GM21526 (cell line): ENCODE data around the gene MRGPRE.

Source experiments
- ATAC-seq: cut with Tn5 transposase; IDR thresholded peaks from one replicate; pipeline ENCODE4 v1.9.1; 2021; ENCODE audit warnings: moderate library complexity; ENCODE audit not compliant: unreplicated experiment, low FRiP score

Gene MRGPRE

GRCh38 chr11:3227568-3228444, 4.4 kb downstream of the MRGPRE start:
- ATAC-seq: no peak

DNA sequence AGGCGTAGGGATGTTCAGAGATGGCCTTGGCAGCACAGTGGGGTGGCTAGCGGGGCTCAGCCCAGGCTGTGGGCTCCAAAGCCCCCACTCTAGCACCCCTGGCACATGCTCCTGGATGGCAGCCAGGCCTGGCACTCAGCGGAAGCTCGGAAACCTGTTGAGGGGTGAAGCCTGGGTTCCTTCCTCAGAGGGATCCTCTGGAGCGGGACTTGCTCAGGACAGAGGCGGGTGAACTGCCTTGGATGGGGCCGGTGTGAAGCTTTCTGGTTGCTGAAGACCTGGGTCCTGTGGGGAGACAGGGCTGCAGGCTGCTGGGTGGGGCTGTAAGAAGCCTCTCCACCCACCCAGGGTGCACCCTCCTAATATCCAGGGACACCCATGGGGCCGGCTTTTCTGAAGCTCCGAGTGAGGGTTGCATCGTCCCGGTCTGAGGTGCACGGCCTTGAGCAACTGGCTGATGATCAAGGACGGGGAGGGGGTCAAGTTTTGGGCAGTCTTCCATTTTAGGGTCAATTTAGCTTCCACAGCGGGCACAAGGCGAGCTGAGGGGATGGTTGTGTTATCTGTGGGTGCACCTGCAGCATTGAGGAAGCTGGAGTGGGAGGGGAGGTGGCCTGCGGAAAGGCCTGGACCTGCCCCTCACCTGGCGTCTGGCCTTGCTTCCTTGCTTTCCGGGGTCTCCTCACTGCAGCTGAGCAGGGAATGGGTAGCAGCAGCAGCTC, 5.2 kb downstream of the MRGPRE start:
- ATAC-seq: no peak

DNA sequence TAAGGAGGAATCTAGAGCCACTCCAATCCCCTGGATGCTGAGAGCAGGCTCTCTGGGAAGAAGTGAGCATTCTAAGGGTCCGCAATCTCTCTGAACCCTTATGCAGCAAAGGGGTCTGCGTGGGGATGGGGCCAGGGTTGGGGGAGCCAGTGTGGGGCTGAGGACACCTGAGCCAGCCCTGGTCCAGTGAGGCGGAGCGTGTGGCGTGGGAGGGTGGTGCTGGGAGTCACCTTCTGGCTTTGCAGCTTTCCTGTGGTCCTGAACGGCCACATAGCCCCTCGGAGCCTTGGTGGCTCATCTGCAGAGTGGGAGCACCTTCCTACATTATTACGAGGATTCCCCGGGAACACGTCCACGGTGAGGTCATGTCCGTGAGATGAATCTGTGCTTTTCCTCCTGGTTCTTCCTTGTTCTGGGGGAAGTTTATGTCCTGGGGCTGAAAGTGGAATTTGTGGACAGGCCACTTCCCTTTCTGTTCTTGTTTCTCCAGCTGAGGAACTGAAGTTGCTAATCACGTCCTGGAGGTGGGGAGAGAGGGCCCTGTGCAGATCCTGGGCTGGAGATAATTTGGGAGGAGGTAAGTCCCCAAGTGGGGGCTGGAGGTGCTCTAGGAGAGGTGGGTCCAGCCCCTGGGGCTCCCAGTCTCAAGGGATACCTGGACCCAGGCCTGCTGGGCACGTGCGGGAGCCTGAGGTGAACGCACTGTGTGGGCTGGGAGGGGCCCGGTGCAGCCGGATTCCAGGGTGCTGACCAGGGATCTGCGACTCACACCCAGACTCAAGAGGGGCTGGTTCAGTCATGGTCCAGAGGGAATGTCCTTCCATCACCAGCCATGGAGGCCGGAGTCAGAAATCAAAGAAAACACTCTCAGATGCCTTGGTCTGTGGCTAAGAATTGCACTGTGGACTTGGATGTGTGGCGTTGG, 6.1 kb downstream of the MRGPRE start:
- ATAC-seq: no peak

DNA sequence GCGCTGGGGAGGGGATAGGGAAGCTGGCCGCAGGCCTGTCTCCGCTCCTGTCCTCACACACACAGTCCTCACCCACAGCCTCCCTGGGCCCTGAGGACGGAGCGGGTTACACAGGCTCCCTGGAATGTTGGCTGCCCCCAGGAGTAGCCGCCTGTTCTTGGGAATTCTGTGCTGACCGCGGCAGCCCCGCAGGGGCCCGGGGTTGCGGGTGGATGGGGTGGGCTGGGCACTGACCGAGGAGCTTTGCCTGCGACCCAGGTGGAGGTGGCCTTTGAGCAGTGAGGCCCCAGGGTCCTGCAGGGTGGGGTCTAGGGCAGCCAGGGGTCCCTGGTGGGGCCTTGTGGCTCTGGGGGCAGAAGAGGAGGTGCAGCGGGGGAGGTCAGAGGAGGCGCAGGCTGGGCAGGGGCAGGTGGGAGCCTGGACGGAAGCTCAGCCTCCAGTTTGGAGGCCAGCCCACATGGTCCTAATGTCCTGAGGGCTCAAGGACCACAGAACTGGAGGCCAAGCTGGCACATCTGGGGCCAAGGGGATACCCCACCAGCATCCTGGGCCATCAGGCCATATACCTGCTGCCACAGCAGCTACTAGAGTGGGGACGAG, 7.0 kb downstream of the MRGPRE start:
- no peak for ATAC-seq

DNA sequence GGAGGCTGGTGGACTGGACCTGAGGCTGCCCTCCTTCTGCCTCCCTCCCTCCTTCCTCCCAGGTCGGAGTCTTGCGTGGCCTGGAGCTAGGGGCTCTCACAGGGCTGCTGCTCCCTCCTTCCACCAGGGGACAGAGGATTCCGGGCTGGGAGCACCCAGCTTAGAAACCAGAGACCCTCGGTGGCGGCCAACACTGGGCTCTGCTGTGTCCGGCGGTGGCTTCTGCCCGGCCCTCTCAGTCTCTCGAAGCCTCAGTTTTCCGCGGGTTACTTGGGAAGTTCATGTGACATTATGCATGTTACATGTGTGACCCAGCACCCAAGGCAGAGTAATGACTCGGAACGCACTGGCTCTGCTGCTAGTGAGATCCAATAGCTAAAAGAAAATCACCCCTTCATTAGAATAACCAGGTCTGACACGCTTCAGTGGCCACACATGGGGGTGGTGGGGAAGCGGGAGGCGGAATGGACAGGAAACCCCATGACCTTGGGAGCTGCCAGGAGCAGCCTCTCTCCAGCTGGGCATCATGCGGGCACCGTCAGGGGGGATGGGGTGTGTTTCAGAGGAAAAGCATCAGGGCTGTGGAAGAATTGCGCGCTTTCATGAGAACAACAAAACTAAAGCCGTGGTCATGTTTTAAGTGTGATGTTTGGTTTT, 7.7 kb downstream of the MRGPRE start:
- ATAC-seq: no peak

- no peak for ATAC-seq
Observed at GRCh38 chr11:3223932-3224381, 8.3 kb downstream of the MRGPRE start.

DNA sequence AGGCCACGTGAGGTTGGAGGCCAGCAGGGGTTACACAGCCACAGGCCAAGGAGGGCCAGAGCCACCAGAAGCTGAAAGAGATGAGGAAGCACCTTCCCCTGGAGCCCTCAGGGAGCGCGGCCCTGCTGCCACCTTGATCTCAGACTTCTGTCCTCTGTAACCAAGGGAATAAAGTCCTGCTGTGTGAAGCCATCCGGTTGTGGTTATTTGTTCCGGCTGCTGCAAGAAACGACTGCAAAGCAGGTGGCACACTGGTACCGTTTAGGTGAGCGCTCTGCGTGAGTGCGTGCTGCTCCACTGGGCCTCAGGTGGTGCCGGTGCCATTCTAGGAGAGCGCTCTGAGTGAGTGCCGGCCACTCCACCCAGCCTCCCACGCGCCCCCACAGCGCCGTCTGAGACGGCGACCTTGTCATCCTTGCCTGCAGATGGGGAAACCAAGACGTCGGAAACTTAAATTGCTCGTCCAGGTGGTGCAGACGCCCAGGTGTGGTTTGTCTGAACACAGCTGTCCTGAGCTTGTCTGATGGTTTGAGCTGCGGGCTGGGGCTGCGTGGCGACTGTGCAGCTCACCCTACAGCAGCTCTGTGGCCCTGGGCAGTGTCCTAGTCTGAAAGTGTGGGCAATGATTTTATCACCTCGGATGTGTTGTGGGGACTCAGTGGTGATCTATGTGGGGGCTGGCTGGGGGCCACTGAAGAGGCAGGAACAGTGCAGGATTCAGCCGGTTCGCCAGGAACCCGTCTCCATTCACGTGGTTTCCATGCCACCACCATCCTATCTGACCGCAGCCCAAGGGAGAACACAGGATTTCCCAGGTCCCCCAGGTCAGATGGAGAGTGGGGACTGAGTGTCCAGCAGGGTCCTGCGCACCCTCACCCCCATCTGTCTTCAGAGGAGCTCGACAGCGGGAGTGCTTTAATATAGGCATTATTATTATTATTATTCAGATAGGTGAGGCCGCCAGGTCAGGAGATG, 9.0 kb downstream of the MRGPRE start:
- ATAC-seq: no peak

DNA sequence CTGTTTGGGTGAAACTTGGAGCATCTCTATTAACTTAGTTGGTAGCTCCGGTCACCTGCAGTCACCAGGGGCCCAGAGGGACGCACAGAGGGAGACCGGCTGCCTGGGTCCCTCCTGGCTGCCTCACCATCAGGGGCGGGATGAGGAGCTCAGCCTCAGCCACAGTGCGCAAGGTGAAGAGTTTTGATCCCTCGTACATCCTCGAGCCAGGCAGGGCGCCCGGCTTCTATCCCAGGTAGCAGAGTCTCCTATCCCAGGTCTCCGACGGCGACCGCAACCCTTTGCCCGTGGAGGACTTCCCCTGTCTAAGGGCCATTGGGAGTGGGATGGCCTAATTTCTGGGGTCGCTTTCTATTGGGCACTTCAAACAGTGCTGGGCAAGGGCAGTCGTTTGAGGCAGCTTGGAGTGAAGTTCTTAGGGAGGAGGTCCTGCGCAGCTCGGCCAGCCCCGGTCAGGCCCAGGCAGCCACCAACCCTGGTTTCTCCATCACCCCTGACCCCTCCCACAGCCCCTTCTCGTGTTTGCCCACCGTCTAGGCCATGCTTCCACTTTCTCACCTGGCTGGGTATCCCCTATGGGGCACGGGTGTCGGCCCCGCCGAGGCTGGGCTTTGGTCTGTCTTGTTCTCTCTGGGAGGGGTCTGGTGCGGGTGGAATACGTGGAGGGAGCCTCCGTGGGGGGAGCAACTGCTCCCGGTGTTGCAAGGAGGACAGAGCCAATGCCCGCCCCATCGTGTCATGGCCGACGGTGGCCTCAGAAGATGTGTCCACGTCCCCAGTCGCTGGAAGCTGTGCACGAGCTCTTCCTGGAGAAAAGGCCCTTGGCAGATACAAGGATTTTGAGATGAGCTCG, 10.0 kb downstream of the MRGPRE start:
- no peak for ATAC-seq

DNA sequence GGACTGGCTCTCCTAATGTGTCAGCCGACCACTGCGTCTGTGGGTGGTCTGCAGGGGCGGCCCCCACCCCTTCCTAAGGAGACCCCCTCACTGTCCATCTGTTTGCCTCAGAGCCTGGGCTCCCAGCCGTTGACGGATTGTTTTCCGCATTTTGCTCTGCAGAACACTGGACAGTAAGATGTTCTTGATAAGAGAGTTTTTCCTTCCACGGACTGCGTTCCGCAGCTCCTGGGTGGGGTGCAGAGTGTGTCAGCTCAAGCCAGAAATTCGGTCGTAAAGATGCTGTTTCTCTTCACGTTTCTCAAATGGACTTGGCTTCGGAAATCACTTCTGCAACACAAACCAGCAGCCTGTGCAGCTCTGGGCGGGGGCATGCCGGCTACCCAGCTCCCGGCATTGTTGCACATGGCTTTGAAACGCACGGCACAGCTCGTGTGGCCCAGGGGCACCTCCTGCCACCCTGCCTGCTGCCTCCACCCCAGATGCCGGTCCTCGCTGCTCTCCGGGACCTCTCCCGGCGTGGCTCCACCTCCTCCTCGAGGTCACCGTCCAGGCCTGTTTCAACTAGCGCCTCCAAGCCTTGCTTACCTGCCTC, 10.7 kb downstream of the MRGPRE start:
- no peak for ATAC-seq

DNA sequence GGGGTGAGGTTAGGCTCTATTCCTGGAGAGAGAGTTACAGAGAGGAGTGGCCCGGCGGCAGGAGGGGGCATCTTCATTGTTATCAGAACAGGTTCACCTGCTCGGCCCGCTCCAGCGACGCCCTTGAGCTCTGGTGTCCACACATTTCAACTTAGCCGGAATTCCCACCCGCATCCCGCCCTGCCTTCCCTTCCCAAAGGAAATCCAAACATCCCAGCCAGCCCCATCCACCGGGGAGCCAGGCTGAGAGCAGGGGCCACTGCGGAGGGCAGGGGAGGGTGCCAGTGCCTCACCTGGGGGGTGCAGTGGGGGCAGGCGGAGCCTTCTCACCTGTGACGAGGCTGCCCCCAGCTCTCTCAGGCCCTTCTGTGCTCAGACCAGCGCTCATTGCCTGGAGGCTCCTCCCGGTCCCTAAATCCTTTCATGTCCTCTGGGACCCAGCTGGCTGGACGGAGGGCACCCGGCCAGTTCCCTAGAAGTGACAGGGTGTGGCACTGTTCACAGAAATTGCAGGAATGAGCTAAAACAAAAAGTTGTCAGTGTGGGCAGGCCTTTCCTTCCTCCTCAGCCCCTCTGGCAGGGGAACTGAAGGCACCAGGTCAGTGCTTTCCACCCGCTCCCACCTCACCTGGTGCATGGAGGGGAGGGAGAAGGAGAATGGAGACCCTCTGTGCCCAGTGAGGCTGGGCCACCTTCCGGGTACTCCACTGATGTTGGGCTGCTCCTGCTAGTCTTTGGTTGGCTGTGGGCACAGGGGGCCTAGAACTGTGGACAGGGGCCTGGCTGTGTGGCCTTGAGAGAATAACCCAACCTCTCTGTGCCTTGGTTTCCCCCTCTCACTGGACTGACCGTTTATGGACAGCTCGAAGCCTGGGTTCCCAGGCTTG, 11.5 kb downstream of the MRGPRE start:
- ATAC-seq: no peak

DNA sequence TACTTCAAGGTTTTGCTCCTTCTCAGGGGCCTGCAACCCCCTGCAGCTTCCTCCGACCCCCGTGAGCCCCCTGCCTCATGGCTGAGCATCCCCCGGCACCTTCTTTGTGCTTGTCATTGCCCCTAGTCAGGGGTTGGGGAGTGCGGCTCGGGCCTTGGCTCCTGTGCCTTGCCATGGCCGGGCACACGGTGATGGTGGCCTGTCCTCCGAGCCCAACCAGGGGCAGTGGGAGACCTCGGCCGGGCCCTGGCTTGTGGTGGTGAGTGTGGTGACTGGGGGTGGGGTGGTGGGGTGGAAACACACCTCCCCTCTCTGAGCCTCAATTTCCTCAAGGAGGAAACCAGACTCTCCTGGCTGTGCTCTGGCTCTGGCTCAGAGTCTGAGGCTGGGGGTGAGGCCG, 12.1 kb downstream of the MRGPRE start:
- no peak for ATAC-seq

- no peak for ATAC-seq
Observed at GRCh38 chr11:3219281-3219892, 12.8 kb downstream of the MRGPRE start.

- no peak for ATAC-seq
Observed at GRCh38 chr11:3218483-3219280, 13.5 kb downstream of the MRGPRE start, which contains the start of gene MRGPRG. TSS of gene MRGPRG (minus strand) at chr11:3218813. CDS start at chr11:3218813, 0 bp downstream.

GRCh38 chr11:3217818-3218482, 14.3 kb downstream of the MRGPRE start:
- no peak for ATAC-seq
